Heart left ventricle (tissue), 13 donors: ENCODE results near the gene POFUT2.

Source experiments
- POLR2A ChIP-seq, 2 donors: fragments of 450-650 bp; IDR thresholded peaks; one replicate each; pipeline ENCODE4 v1.6.1; 2017; ENCODE audit warnings: antibody characterized with exemption in 2 of 2, mild to moderate bottlenecking in 2 of 2, moderate library complexity in 2 of 2
- TF ChIP-seq, protein P1 (sequence below), 12 donors: fragments of 200-600 bp; sonication (generic) in 4 of 12; IDR thresholded peaks; one replicate each; pipeline versions ENCODE4 v1.5.0 to v1.8.0; 2018 to 2022; ENCODE audit warnings: antibody characterized with exemption in 12 of 12, mild to moderate bottlenecking in 5 of 12
- donor health status: ischemic (EF 13 %, LVEDD 7.1; RV severe dilation, severe dysfunction).
- donor health status: DM: no; HTN: yes; CAD: no.
- donor health status: DM: no; HTN: no; CAD: no.
- donor health status: ischemic (EF 25% LVEDD 6.9; RV normal size, moderate dysfunction).
- donor health status: ischemic (EF 25% LVEDD 5.7; RV mildly dilated, moderate dysfunction).
- donor health status: ischemic (EF 35%, LVEDD 5.7; RV mildly dilated, moderate dysfunction).
- donor health status: nonischemic (EF 11% LVEDD 7.7; RV severe dilation, severe dysfunction).
- donor health status: DM: yes; HTN: yes; CAD: no.
- donor health status: PGD.
- donor health status: ischemic (EF 29% LVEDD 5.4; RV normal size, mild dysfunction).
- donor health status: nonischemic (EF 23%, LVEDD 6.1; RV moderate dilation, normal function).

- TF ChIP-seq, protein P1, sequence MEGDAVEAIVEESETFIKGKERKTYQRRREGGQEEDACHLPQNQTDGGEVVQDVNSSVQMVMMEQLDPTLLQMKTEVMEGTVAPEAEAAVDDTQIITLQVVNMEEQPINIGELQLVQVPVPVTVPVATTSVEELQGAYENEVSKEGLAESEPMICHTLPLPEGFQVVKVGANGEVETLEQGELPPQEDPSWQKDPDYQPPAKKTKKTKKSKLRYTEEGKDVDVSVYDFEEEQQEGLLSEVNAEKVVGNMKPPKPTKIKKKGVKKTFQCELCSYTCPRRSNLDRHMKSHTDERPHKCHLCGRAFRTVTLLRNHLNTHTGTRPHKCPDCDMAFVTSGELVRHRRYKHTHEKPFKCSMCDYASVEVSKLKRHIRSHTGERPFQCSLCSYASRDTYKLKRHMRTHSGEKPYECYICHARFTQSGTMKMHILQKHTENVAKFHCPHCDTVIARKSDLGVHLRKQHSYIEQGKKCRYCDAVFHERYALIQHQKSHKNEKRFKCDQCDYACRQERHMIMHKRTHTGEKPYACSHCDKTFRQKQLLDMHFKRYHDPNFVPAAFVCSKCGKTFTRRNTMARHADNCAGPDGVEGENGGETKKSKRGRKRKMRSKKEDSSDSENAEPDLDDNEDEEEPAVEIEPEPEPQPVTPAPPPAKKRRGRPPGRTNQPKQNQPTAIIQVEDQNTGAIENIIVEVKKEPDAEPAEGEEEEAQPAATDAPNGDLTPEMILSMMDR (IDR thresholded peaks at IDR 0.05), result no peak
- TF ChIP-seq POLR2A (IDR thresholded peaks at IDR 0.05), result no peak
These were observed 34.5 kb downstream of the POFUT2 start for GRCh38 chr21:45253180-45253579.
